ENCODE measurements around the gene KLHL29.

DNA sequence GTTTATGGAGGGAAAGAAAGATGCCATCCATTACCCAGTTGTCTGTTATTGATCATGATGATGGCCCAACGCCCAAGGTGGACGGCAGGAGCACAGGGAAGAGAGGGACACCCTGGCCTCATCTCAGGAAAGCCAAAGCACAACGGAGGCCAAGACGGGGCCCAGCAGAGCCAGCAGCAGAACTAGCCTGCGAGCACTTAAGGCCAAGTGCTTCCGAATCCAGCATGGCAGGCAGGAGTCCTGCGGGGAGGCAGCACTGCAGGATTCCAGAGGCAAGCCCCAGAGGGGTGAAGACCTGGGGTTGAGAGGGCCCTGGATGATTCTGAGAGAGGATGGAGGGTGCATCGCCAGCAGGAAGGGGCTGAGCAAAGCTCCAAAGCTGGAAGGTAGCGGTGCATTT is 28.3 kb upstream of the KLHL29 start:
- TF ChIP-seq, protein P1, sequence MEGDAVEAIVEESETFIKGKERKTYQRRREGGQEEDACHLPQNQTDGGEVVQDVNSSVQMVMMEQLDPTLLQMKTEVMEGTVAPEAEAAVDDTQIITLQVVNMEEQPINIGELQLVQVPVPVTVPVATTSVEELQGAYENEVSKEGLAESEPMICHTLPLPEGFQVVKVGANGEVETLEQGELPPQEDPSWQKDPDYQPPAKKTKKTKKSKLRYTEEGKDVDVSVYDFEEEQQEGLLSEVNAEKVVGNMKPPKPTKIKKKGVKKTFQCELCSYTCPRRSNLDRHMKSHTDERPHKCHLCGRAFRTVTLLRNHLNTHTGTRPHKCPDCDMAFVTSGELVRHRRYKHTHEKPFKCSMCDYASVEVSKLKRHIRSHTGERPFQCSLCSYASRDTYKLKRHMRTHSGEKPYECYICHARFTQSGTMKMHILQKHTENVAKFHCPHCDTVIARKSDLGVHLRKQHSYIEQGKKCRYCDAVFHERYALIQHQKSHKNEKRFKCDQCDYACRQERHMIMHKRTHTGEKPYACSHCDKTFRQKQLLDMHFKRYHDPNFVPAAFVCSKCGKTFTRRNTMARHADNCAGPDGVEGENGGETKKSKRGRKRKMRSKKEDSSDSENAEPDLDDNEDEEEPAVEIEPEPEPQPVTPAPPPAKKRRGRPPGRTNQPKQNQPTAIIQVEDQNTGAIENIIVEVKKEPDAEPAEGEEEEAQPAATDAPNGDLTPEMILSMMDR (conservative IDR thresholded peaks at IDR 0.05), result no peak
- TF ChIP-seq EZH2 (IDR thresholded peaks at IDR 0.05; ENCODE audit: low read depth), result no peak
